ELR (cell line): ENCODE data around the gene POR.

ENCODE experiments used
- DNase-seq: peaks from one replicate; pipeline ENCODE4 v3.0.0-alpha.2; 2015; ENCODE audit warnings: low read depth

POR gene

DNA sequence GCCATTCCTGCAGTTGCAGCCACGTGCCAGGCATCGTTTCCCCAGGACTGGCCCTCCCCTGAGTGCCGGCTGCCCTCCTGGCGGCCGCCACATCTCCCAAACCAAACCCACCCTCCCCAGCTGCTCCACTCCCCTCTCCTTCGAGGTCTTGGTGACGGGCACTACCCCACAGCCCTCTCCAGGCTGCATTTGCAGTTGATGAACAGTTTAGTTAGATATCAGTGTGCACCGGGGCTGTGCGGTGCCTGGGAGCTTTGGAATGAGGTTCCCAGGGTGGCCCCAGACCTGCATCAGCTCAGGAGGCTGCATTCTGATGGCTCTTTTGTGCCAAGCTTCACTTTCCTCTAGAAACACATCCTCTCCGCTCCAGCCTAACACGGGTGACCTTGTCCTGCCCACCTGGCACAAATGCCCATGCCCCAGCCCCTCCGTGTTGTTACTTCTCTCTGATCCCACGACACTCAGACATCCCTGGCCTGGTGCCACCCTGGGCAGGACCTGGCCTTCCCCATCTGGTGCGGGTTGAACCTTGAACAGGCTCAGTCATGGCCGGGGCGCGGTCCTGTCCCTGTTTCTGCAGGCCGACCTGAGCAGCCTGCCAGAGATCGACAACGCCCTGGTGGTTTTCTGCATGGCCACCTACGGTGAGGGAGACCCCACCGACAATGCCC lies 64.9 kb downstream of the POR start:
- no peak for DNase-seq

DNA sequence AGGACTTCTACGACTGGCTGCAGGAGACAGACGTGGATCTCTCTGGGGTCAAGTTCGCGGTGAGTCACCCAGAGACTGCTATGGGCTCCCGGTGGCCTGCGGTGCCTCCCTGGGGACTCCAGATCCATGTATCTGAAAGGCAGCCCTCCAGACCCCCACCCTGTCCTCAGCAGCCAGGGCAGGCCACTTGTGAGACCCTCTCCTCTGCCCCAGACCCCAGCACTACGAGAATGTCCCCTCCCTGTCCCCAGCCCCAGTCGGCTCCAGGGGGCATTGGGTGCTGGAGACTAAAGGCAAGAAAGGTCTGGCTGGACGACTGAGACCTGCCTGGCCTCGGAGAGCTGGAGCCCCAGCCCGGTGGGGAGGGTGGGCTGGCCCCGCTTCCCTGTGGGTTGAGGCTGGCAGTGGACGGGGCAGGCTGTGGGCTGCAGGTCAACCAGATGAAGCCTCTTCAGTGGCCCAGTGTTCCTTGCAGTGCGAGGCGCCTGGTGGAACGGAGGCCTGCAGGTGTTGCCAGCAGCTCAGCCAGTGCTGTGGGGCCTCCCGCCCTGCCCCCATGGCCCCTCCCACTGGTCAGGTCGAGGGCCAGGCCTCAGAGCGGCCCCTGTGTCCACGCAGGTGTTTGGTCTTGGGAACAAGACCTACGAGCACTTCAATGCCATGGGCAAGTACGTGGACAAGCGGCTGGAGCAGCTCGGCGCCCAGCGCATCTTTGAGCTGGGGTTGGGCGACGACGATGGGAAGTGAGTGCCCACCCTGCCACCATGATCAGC lies 65.7 kb downstream of the POR start:
- DNase-seq = no peak

DNA sequence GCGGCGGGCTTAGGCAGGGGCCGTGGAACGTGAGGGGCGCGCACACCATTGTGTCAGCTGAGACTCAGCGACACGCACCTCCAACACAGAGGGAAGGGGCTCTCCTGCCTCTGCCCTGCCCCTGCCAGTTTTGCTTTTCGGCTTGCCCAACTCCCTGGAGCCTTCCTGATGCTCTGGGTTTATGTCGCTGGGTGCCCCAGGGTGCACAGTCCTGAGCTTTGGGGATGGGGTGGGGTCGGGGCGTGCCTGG lies 66.2 kb downstream of the POR start:
- DNase-seq = no peak

DNA sequence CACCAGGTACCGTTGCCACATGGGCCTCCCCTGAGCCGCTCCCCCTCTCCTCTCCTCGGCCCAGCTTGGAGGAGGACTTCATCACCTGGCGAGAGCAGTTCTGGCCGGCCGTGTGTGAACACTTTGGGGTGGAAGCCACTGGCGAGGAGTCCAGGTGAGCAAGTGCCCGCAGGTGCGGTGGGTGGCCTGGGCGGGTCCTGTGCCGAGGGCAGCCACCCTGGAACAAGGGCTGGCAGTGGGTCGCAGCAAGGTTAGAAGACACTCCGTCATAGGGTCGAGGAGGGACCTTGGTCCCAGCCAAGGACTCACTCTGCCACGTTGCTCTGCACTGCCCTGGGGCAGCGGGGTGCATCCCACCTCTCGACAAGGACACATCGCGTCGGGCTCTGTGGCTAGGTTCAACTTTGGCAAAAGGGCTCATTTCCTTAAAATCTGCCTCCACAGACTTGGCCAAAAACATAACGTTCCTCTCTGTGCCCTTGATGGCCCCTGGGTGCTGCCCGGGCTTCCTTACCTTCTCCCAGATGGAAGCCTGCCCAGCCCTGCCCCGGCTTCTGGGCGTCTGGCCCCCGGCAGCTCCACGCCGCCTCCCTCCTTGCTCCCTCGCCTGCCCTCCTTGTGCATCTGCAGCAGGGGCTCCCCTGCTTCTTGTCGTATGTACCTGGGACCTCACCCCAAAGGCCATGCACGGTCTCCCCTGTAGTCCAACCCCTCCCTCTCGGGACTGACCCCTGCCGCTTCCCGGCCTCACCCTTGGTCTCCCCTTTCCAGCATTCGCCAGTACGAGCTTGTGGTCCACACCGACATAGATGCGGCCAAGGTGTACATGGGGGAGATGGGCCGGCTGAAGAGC lies 66.7 kb downstream of the POR start:
- DNase-seq = no peak

DNA sequence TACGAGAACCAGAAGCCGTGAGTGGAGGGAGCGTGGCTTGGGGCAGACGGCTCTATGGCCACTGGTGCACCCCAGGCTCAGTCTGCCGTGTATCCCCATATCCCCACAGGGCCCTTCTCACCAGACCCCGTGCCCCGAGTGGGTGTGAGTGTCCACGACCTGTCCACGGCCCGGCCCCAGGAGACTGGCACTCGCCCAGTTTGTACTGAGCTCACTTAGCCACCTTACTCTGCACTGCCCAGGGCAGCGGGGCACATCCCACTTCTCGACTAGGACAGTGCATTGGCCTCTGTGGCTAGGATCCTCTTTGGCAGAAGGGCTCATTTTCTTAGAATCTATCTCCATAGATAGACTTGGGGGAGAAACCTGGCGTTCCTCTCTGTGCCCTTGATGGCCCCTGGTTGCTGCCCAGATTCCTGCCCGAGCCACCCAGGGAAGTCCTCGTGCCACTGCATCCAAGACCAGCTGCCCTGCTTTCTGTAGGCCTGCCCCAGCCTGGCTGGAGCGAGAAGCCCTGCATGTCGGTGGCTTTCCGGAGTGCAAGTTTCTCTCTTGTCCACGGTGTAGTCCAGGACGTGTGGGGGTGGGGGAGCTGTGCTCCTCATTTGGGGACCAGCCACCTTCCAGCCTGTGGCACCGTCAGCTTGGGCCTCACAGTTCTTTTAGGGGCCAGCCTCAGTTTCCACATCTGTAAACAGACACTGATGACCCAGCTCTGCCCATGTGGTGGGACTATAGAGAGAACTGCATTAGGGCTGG lies 67.5 kb downstream of the POR start:
- no peak for DNase-seq

DNA sequence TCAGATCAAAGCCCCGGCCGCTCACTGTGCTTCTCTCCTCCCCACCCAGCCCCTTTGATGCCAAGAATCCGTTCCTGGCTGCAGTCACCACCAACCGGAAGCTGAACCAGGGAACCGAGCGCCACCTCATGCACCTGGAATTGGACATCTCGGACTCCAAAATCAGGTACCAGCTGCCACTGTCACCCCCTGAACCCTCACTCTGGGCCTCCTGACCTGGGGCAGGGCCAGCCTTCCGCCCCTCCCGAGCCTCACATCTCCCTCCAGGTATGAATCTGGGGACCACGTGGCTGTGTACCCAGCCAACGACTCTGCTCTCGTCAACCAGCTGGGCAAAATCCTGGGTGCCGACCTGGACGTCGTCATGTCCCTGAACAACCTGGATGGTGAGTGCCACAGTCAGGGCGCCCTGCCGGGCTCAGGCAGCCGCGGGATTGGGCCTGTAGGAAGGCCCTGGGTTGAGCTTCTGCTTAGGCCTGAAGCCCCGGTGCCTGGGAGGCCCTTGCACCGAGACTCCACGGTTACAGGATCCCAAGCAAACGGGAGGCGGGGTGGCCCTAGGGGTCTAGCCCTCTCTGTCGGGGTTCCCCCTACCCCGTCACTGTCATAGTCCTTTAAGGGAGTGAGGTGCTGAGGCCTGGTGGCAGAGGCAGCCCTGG lies 68.6 kb downstream of the POR start:
- DNase-seq = no peak

DNA sequence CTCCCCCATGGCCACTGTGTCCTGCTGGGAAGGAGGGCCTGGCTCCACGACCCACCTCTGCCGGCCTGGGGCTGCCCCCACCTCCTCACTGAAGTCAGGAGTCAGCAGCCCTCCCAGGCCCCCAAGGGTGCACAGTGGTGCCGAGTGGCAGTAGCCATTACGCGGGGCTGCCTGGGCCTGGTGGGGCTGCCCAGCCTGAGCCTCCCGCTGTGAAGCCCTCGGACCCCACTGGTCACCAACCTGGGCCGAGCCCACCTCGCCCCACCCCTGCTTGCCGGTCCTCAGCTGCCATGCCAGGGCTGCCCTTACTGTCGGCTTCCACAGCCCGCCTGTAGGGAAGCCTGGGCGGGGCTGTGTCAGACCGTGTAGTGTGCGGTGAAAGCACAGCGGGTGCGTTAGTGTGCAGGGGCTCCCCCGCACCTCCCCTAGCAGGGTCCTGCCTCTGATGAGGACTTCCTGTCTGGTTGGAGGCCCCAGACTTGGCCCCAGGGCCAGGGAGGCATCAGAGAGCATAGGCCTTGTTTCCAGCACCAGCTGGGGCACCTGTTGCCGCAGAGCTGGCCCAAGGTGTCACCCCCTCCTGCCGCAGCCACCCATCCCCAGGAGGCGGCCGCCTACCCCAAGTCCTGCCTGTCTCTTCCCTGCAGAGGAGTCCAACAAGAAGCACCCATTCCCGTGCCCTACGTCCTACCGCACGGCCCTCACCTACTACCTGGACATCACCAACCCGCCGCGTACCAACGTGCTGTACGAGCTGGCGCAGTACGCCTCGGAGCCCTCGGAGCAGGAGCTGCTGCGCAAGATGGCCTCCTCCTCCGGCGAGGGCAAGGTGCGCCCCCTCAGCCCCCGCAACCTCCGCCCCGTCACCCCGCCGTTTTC lies 69.4 kb downstream of the POR start:
- DNase-seq = no peak

DNA sequence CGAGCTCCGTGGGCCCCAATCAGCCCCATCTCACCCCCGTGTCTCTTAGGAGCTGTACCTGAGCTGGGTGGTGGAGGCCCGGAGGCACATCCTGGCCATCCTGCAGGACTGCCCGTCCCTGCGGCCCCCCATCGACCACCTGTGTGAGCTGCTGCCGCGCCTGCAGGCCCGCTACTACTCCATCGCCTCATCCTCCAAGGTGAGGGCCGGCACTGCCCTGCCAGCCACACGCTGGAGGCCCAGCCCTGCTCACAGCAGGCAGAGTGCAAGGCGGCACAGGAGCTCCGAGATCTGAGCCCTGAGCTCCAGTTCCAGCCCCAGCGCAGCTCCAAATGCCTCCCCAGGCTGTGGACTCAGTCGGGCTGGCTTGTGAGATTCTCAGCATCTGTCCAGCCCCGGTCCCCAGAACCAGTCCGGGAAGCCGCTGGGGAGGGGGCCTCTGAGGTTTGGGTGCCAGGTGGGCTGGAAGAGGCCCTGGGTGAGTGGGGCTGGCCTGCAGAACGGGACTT lies 70.1 kb downstream of the POR start:
- DNase-seq = no peak

DNA sequence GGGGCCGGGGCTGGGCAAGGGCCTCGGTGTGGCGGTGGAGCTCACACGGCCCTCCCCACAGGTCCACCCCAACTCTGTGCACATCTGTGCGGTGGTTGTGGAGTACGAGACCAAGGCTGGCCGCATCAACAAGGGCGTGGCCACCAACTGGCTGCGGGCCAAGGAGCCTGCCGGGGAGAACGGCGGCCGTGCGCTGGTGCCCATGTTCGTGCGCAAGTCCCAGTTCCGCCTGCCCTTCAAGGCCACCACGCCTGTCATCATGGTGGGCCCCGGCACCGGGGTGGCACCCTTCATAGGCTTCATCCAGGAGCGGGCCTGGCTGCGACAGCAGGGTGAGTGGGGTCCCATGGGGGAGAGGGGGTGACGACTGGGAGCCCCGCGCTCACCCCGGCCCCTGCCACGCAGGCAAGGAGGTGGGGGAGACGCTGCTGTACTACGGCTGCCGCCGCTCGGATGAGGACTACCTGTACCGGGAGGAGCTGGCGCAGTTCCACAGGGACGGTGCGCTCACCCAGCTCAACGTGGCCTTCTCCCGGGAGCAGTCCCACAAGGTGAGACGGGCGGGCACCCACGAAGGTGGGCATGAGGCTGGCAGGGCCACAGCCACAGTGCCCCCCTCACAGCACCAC lies 70.7 kb downstream of the POR start:
- no peak for DNase-seq

DNA sequence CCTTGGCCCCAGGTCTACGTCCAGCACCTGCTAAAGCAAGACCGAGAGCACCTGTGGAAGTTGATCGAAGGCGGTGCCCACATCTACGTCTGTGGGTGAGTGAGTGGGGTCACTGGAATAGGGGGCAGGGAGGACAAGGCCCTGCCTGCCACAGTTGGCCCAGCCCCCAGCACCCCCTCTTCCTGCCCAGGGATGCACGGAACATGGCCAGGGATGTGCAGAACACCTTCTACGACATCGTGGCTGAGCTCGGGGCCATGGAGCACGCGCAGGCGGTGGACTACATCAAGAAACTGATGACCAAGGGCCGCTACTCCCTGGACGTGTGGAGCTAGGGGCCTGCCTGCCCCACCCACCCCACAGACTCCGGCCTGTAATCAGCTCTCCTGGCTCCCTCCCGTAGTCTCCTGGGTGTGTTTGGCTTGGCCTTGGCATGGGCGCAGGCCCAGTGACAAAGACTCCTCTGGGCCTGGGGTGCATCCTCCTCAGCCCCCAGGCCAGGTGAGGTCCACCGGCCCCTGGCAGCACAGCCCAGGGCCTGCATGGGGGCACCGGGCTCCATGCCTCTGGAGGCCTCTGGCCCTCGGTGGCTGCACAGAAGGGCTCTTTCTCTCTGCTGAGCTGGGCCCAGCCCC lies 71.3 kb downstream of the POR start:
- no peak for DNase-seq

DNA sequence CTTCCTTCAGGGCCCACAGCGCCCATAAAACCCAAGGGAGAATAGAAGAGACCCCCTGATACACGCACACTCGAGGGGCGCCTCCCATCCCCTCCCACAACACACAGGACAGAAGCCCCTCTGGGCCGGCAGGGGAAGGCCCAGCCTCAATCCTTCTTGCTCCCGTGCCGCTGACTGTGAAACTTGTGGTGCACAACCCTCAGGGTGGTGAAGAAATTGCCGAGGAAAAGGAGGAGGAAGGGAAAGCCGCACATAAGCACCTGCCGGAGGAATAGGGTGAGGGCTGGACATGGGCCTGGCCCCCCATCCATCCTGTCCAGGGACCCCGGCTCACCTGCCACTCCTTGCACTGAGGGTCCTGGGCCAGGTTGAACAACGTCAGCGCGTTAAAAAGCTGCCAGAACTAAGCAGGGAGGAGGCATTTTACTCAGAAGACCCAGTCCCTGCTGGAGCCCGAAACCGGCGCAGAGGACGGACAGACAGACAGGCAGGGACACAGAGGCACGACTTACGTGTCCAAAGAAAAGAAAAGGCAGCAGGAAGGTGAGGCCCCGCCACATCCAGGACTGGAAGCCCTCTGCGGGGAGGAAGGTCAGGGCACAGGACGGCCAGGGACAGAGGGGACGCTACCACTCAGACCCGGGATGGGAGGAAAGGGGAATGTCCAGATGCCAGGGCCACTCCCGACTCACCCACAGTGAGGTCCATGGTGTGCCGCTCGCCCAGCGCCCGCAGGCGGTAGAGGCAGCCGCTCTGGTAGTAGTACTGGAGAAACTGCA lies 72.3 kb downstream of the POR start:
- no peak for DNase-seq

DNA sequence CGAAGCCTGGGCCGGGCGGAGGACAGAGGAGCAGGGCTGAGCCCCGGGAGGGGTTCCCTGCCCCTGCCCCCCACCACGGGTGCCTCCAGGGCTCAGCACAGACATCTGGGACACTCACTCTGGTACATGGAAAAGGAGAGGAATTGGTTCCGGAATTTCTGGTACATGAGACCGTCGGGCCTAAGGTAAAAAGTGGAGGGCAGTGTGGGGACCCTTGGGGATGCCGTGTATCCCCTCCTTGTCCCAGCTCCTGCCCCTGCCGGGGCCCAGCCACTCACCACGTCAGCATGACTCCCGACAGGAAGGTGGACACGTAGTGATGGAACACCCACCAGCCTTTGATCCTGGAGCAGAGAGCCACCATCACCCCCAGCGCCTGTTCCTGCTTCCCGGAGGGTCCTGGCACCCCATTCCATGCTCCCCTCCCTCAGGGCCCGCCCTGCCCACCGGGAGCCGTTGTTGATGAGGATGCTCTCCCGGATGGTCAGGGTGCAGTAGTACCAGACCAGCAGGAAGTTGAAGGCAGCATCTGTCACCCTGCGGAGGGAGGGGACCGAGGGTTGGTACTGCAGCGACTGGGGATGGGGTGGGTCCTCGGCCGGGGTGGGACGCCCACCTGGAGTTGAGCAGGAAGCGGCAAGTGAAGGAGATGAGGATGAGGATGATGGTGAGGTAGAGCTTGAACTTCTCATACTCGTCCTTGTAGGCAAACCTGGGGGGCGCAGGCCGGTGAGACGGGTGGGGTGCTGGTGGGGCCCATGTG lies 73.0 kb downstream of the POR start:
- no peak for DNase-seq

DNA sequence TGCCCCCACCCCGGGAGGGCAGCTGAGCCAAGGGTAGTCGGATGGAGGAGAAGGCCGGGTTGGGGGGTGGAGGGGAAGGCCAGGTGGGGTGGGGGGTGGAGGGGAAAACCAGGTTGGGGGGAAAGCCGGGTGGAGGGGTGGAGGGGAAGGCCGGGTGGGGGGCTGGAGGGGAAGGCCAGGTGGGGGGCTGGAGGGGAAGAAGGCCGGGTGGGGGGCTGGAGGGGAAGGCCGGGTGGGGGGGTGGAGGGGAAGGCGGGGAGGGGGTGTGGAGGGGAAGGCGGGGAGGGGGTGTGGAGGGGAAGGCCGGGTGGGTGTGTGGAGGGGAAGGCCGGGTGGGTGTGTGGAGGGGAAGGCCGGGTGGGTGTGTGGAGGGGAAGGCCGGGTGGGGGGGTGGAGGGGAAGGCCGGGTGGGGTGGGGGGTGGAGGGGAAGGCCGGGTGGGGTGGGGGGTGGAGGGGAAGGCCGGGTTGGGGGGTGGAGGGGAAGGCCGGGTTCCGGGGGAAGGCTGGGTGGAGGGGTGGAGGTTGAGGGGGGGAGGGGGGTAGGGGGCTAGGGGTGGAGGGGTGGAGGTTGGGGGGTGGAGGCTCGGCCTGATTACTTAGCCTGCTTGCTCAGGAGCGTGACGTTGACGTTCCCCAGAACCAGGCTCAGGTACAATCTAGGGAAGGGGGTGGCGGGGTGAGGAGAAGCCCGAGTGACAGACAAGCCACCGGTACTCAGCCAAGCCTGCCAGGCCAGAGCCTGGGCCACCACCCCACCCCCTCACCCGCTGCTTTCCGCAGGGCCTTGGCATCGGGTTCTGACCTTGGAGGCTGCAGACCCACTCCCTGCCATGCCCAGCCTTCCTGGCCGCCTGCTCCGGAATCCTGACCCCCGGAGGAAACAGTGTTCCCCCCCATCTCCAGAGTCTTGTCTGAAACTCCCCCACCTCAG lies 73.9 kb downstream of the POR start:
- no peak for DNase-seq

DNA sequence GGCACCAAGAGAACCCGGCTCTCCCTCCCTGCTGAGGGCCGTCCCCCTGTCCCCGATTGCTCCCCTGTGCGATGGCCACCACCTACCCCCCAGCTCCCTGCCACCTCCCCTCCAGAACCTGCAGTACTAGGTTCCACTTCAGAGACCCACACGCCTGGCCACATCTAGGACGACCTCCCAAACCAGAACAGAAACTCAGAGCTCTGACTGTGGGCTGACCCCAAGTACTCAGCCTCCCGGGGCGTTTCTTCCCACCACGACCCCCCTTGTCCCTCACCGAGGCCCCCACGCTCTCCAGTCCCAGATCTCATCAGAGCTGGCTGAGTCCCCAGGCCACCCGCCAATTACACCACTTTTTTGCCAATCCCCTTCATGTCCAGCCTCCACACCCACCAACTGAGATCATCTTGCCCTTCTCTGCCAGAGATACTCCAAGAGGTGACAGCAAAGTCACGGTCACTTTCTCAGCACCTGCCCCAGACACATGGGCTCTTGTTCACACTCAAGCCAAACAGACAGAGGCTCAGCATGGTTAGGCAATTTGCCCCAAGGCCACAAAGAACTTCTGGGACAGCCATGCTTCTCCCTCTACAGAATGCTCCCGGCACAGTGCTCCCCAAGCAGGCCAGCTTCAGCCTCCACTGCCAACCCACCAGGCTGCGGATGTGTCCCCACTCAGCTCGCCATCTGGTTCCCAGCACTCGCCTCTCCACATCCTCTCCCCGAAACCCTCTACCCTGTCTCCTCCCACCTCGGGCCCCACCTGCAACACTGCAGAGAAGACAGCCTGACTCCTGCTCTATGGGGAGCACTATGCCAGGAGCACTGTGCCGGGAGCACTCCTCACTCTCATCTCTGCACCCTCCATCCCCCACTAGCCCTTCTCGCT lies 74.8 kb downstream of the POR start:
- DNase-seq = no peak

DNA sequence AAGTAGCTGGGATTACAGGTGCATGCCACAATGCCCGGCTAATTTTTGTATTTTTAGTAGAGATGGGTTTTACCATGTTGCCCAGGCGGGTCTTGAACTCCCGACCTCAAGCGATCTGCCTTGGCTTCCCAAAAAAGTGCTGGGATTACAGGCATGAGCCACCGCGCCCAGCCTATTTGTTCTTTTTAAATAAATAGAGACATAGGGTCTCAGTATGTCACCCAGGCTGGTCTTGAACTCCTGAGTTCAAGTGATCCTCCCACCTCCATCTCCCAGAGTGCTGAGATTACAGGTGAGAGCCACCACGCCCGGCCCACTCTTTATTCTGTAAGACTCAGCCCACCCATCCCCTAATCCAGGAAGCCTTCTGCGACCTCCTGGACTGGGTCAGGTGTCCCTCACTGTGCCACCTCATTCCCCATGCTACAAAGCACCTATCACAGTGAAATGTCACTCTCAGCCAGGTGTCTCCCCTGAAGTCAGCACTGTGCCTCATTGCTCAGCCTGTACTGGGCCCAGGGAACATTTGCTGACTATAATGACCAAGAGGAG lies 76.7 kb downstream of the POR start:
- no peak for DNase-seq
